Natural killer cell (primary cell): ENCODE measurements around the gene GNAT2. TPM values are rescaled to one million over a fixed set of nuclear protein-coding genes. Genes with fewer than 3 reads are reported as not detected.

Experiments used
- ATAC-seq, 3 donors: fragments of 150-1000 bp in 2 of 3; fragments of 200-7000 bp in 1 of 3; cut with Tn5 transposase; 1 replicate in 1 of 3; 2 replicates in 2 of 3; pipeline ENCODE4 v1.10.0; 2021; ENCODE audit warnings: mild to moderate bottlenecking in 2 of 3, moderate library complexity in 2 of 3
- DNase-seq, 2 donors: peaks; one replicate each; pipeline versions ENCODE4 v3.0.0 to v3.0.0-alpha.2; 2013 to 2021; ENCODE audit warnings: mixed read lengths in 1 of 2
- H3K27ac ChIP-seq: one replicate; pipeline ENCODE4 v1.5.1; 2013; ENCODE audit warnings: mild to moderate bottlenecking, low read length
- H3K27me3 ChIP-seq: one replicate; pipeline ENCODE4 v1.6.1; 2013; ENCODE audit warnings: low read length; ENCODE audit not compliant: control insufficient read depth, insufficient read depth
- H3K36me3 ChIP-seq: one replicate; pipeline ENCODE4 v1.6.1; 2013; ENCODE audit warnings: low read length; ENCODE audit not compliant: control insufficient read depth, insufficient read depth
- H3K4me1 ChIP-seq: one replicate; pipeline ENCODE4 v1.6.1; 2013; ENCODE audit warnings: low read length; ENCODE audit not compliant: control insufficient read depth, insufficient read depth
- H3K4me3 ChIP-seq: one replicate; pipeline ENCODE4 v1.5.1; 2013; ENCODE audit warnings: low read length
- H3K9me3 ChIP-seq: one replicate; pipeline ENCODE4 v1.6.1; 2013; ENCODE audit warnings: low read length; ENCODE audit not compliant: control insufficient read depth, insufficient read depth
- H3K27ac Mint-ChIP-seq, 2 donors: one replicate each; pipeline ENCODE4 v1.8.0; 2022; ENCODE audit warnings: mild to moderate bottlenecking in 2 of 2, mixed read lengths in 2 of 2, moderate library complexity in 1 of 2
- H3K27me3 Mint-ChIP-seq, 2 donors: one replicate each; pipeline ENCODE4 v1.8.0; 2022; ENCODE audit warnings: low read depth in 2 of 2, mixed read lengths in 2 of 2
- H3K36me3 Mint-ChIP-seq: one replicate; pipeline ENCODE4 v1.8.0; 2022; ENCODE audit warnings: mixed read lengths
- H3K4me1 Mint-ChIP-seq, 2 donors: one replicate each; pipeline ENCODE4 v1.8.0; 2022; ENCODE audit warnings: mixed read lengths in 2 of 2
- H3K4me3 Mint-ChIP-seq: one replicate; pipeline ENCODE4 v1.8.0; 2022; ENCODE audit warnings: mild to moderate bottlenecking, moderate library complexity, mixed read lengths
- H3K9me3 Mint-ChIP-seq, 2 donors: one replicate each; pipeline ENCODE4 v1.8.0; 2022; ENCODE audit warnings: mixed read lengths in 2 of 2
- WGBS: methylation state at CpG from one replicate; pipeline ENCODE4 v1.1.7; 2013; ENCODE audit warnings: missing lambda C conversion rate; ENCODE audit not compliant: insufficient coverage; 5-methylcytosine and 5-hydroxymethylcytosine counted together
- intact Hi-C: fragments of 100-400 bp; cut with micrococcal nuclease; formaldehyde crosslinking; loops from one replicate; pipeline ENCODE4 v1.14.2; 2022
- total RNA-seq, 4 donors: library from RNA; stranded (reverse); fragments of 120-200 nt in 1 of 4; gene quantifications; one replicate each; pipeline versions ENCODE4 v1.2.3 to v1.2.4, GENCODE V29; 2013 to 2022
- TF ChIP-seq, protein P1 (sequence below): fragments of 200-600 bp; IDR thresholded peaks from one replicate; pipeline ENCODE4 v1.8.0; 2022; ENCODE audit warnings: antibody characterized with exemption

Gene GNAT2
- total RNA-seq, 3 donors from 2014 or later (not counting 1 experiment from before 2014, with no cell fraction given), result not detected

- TF ChIP-seq, protein P1, sequence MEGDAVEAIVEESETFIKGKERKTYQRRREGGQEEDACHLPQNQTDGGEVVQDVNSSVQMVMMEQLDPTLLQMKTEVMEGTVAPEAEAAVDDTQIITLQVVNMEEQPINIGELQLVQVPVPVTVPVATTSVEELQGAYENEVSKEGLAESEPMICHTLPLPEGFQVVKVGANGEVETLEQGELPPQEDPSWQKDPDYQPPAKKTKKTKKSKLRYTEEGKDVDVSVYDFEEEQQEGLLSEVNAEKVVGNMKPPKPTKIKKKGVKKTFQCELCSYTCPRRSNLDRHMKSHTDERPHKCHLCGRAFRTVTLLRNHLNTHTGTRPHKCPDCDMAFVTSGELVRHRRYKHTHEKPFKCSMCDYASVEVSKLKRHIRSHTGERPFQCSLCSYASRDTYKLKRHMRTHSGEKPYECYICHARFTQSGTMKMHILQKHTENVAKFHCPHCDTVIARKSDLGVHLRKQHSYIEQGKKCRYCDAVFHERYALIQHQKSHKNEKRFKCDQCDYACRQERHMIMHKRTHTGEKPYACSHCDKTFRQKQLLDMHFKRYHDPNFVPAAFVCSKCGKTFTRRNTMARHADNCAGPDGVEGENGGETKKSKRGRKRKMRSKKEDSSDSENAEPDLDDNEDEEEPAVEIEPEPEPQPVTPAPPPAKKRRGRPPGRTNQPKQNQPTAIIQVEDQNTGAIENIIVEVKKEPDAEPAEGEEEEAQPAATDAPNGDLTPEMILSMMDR, result no peak
- Mint-ChIP-seq H3K4me1 (peaks cover 71 to 76% of the 10 kb centered on the region in 2 donors), H3K36me3 (no peaks in the 10 kb centered on the region), H3K27me3 (no peaks in the 10 kb centered on the region), H3K27ac (peak overlapping the region; percentile 23 to 59), H3K4me3 (no peak overlapping the region), H3K9me3 (no peaks in the 10 kb centered on the region)
- no peaks in the 10 kb centered on the region for H3K4me1 ChIP-seq
- no peak overlapping the region for H3K4me3 ChIP-seq
- 100% methylated on average over 2 of the region's 2 CpGs for whole genome bisulfite sequencing
- no peak for ATAC-seq
- no peak for DNase-seq
- no peaks in the 10 kb centered on the region for H3K36me3 ChIP-seq
- H3K27me3 ChIP-seq, result no peaks in the 10 kb centered on the region
- intact Hi-C loops, result no loop called here
- no peak overlapping the region for H3K27ac ChIP-seq
- H3K9me3 ChIP-seq, result no peaks in the 10 kb centered on the region
Measured at GRCh38 chr1:109556563-109556962, 62.9 kb downstream of the GNAT2 start.

Other genes with a start within 250 kb of the GNAT2 start
- 1 to 10 TPM; 2.7 to 7.1 (median 3.7) TPM for gene SORT1, start 221.7 kb downstream of the GNAT2 start, total RNA-seq
- 10 to 100 TPM; 54.7 to 76.0 (median 59.6) TPM for gene PSMA5, start 193.2 kb downstream of the GNAT2 start, total RNA-seq
- not detected for gene SYPL2, start 153.1 kb downstream of the GNAT2 start, total RNA-seq
- 10 to 100 TPM; 16.4 to 18.5 (median 18.3) TPM for gene ATXN7L2, start 135.7 kb downstream of the GNAT2 start, total RNA-seq
- 10 to 100 TPM; 21.1 to 36.0 (median 34.7) TPM for gene CYB561D1, start 125.5 kb downstream of the GNAT2 start, total RNA-seq
- gene AMIGO1, start 109.9 kb downstream of the GNAT2 start, total RNA-seq, result 10 to 100 TPM in 1 of 3 donors, 1 to 10 TPM in 2; 5.0 to 10.7 (median 7.8) TPM
- under 1 TPM in 2 of 3 donors, not detected in 1; 0.75 to 0.91 TPM for gene GPR61, start 79.7 kb downstream of the GNAT2 start, total RNA-seq
- gene GNAI3, start 71.0 kb downstream of the GNAT2 start, total RNA-seq, result 1 to 10 TPM; 6.1 to 7.6 (median 6.9) TPM
- gene AMPD2, start 221 bp upstream of the GNAT2 start, total RNA-seq, result 100 to 1,000 TPM; 200 to 271 (median 243) TPM
- 10 to 100 TPM; 20.5 to 48.8 (median 47.1) TPM for gene GSTM4, start 36.5 kb upstream of the GNAT2 start, total RNA-seq
- 100 to 1,000 TPM; 142 to 315 (median 205) TPM for gene GSTM2, start 48.4 kb upstream of the GNAT2 start, total RNA-seq
- 10 to 100 TPM in 2 of 3 donors, not detected in 1; 31.9 to 34.7 TPM for gene GSTM1, start 68.2 kb upstream of the GNAT2 start, total RNA-seq
- gene GSTM5, start 92.6 kb upstream of the GNAT2 start, total RNA-seq, result under 1 TPM in 2 of 3 donors, not detected in 1; 0.07 to 0.35 TPM
- 1 to 10 TPM; 1.7 to 3.0 (median 3.0) TPM for gene GSTM3, start 121.4 kb upstream of the GNAT2 start, total RNA-seq
- under 1 TPM in 1 of 3 donors, not detected in 2; 0.47 TPM for gene EPS8L3, start 144.3 kb upstream of the GNAT2 start, total RNA-seq